Measurements from ENCODE around the gene TUSC2.
A peak's percentile ranks its signal among the peaks of the same experiment; 100 is the strongest.

The TUSC2 gene

GRCh38 chr3:50327943-50328691 is at the start of gene TUSC2:
TUSC2 (minus strand) TSS chr3:50328223; CDS start chr3:50328099, 124 bp downstream.
- DNase-seq (ENCODE audit: low read depth in 3 of 3), result peak; percentile 89 to 96 (median 92)

- no peak for DNase-seq (ENCODE audit: low read depth in 3 of 3)
These were observed 47.4 kb upstream of the TUSC2 start for GRCh38 chr3:50375258-50375931.

- no peak for DNase-seq (ENCODE audit: low read depth in 3 of 3)
These were observed 46.6 kb upstream of the TUSC2 start for GRCh38 chr3:50374363-50375257.

- DNase-seq (ENCODE audit: low read depth in 3 of 3), result no peak
These were observed 45.4 kb upstream of the TUSC2 start for GRCh38 chr3:50373146-50374051.

- DNase-seq (ENCODE audit: low read depth in 3 of 3), result no peak
These were observed 44.3 kb upstream of the TUSC2 start for GRCh38 chr3:50372349-50372748.

GRCh38 chr3:50371133-50371685 is 43.2 kb upstream of the TUSC2 start:
- DNase-seq (ENCODE audit: low read depth in 3 of 3), result no peak

GRCh38 chr3:50370594-50370993 is 42.6 kb upstream of the TUSC2 start:
- DNase-seq (ENCODE audit: low read depth in 3 of 3), result no peak

- DNase-seq (ENCODE audit: low read depth in 3 of 3), result no peak
These were observed 41.1 kb upstream of the TUSC2 start for GRCh38 chr3:50369012-50369670.

GRCh38 chr3:50365842-50366220 is 37.8 kb upstream of the TUSC2 start:
- no peak for DNase-seq (ENCODE audit: low read depth in 3 of 3)

- DNase-seq (ENCODE audit: low read depth in 3 of 3), result peak; percentile 88 to 94 (median 92)
These were observed 37.2 kb upstream of the TUSC2 start for GRCh38 chr3:50365080-50365841.

- no peak for DNase-seq (ENCODE audit: low read depth in 3 of 3)
These were observed 36.6 kb upstream of the TUSC2 start for GRCh38 chr3:50364573-50365079.

GRCh38 chr3:50359760-50360110 is 31.7 kb upstream of the TUSC2 start:
- DNase-seq (ENCODE audit: low read depth in 3 of 3), result no peak

- peak; percentile 87 to 95 (median 94) for DNase-seq (ENCODE audit: low read depth in 3 of 3)
These were observed 31.1 kb upstream of the TUSC2 start, which contains the start of gene TMEM115 for GRCh38 chr3:50358911-50359759. TMEM115 (minus strand) TSS chr3:50359521; CDS start chr3:50359063, 458 bp downstream.

GRCh38 chr3:50358355-50358910 is 30.4 kb upstream of the TUSC2 start:
- DNase-seq (ENCODE audit: low read depth in 3 of 3), result no peak

GRCh38 chr3:50357481-50357880 is 29.5 kb upstream of the TUSC2 start:
- DNase-seq (ENCODE audit: low read depth in 3 of 3), result no peak

- no peak for DNase-seq (ENCODE audit: low read depth in 3 of 3)
These were observed 28.5 kb upstream of the TUSC2 start for GRCh38 chr3:50356553-50356952.

- no peak for DNase-seq (ENCODE audit: low read depth in 3 of 3)
These were observed 28.0 kb upstream of the TUSC2 start for GRCh38 chr3:50355829-50356552.
